A673 (cell line): ENCODE measurements around the gene SEC22C. TPM values are rescaled to one million over a fixed set of nuclear protein-coding genes. Genes with fewer than 3 reads are reported as not detected.
A peak's percentile ranks its signal among the peaks of the same experiment; 100 is the strongest.

ENCODE experiments used
- BruUV-seq: library from RNA; stranded (reverse); fragments of 400-500 nt; replicated peaks from 2 replicates; lab custom pipeline; 2021; lab: Mats Ljungman, UMichigan
- CTCF ChIA-PET: fragments of 300-600 bp; sonication (Branson Sonifier 250); formaldehyde crosslinking; loops from one replicate; lab custom pipeline; 2022; ENCODE audit warnings: antibody characterized with exemption; lab: Charles Lee
- POLR2A ChIA-PET: fragments of 300-600 bp; sonication (Branson Sonifier 250); formaldehyde crosslinking; loops from one replicate; lab custom pipeline; 2022; ENCODE audit warnings: antibody characterized with exemption; ENCODE audit not compliant: low non-redundant PET; lab: Charles Lee
- DNase-seq: peaks from one replicate; pipeline ENCODE4 v3.0.0-alpha.2; 2015; ENCODE audit warnings: low spot score
- H3K27ac ChIP-seq: fragments of 200-600 bp; sonication (generic); 2 replicates; pipeline ENCODE4 v1.5.1; 2016; ENCODE audit warnings: mixed run types, low read depth, mild to moderate bottlenecking, mixed read lengths, antibody characterized with exemption, low read length; ENCODE audit not compliant: poor library complexity, severe bottlenecking
- H3K27me3 ChIP-seq: fragments of 200-600 bp; sonication (generic); replicated peaks from 2 replicates; pipeline ENCODE4 v1.6.1; 2017; ENCODE audit warnings: mixed run types, low read depth, mild to moderate bottlenecking, mixed read lengths, antibody characterized with exemption, low read length; ENCODE audit not compliant: insufficient read depth, poor library complexity
- H3K36me3 ChIP-seq: fragments of 200-600 bp; sonication (generic); 2 replicates; pipeline ENCODE4 v1.6.1; 2016; ENCODE audit warnings: mixed run types, mild to moderate bottlenecking, mixed read lengths, antibody characterized with exemption, low read length; ENCODE audit not compliant: insufficient read depth, poor library complexity, severe bottlenecking
- H3K4me1 ChIP-seq: fragments of 200-600 bp; sonication (generic); 2 replicates; pipeline ENCODE4 v1.6.1; 2017; ENCODE audit warnings: mixed run types, mild to moderate bottlenecking, mixed read lengths, antibody characterized with exemption, low read length; ENCODE audit not compliant: insufficient read depth, poor library complexity, severe bottlenecking
- H3K4me3 ChIP-seq: fragments of 200-600 bp; sonication (generic); 2 replicates; pipeline ENCODE4 v1.5.1; 2016; ENCODE audit warnings: low read depth, mixed run types, mild to moderate bottlenecking, mixed read lengths, low read length; ENCODE audit not compliant: poor library complexity, severe bottlenecking
- H3K9me3 ChIP-seq: fragments of 200-600 bp; sonication (generic); 2 replicates; pipeline ENCODE4 v1.6.1; 2016; ENCODE audit warnings: mixed run types, low read depth, mild to moderate bottlenecking, mixed read lengths, antibody characterized with exemption, low read length; ENCODE audit not compliant: poor library complexity, severe bottlenecking
- EZH2 ChIP-seq: fragments of 200-600 bp; sonication (generic); IDR thresholded peaks from 2 replicates; pipeline ENCODE4 v1.6.1; 2017; ENCODE audit warnings: borderline replicate concordance, low read depth, mild to moderate bottlenecking, mixed read lengths, antibody characterized with exemption, low read length; ENCODE audit not compliant: poor library complexity, severe bottlenecking
- intact Hi-C: fragments of 100-400 bp; cut with micrococcal nuclease; formaldehyde crosslinking; loops from one replicate; pipeline ENCODE4 v1.10.0; 2022; ENCODE audit not compliant: unreplicated experiment
- total RNA-seq: library from RNA; stranded (reverse); gene quantifications from 2 replicates; pipeline ENCODE4 v1.2.3, GENCODE V29; 2021
- TF ChIP-seq, protein P1 (sequence below): fragments of 300-800, 200-600 bp; sonication (generic); conservative IDR thresholded peaks from 2 replicates; pipeline ENCODE4 v1.5.1; 2017; ENCODE audit warnings: low read depth, mild to moderate bottlenecking, antibody characterized with exemption, low read length, moderate library complexity, mixed read lengths

The SEC22C gene
- total RNA-seq, 1 experiment from 2014 or later: 28.9 TPM

DNA sequence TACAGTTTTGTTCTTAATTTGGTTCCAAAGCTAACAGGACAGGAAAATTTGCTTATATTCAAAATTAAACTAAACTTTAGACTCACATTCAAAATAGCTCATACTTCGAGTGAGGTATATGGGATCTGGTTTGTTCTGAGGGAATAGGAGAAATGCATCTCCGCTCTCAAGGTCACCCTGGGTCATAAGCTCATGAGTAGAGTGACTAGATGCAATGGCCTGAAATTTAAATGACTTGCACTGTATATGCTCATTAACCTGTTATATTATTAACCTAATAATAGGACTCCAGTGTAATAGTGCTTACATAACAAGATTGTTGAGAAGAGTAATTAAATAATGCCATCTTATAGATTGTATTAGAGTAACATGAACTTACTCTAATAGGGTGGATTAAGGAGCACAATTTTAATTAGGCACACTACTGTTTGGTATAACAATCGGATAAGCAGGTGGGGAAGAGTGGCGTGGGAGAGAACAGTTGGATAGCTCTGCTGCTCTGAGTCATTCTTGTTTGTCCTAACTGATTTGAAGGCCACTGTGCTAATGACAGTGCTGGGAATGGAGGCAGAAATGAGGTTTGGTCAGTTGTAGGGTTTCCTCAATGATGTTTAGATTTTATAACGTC is 23.9 kb upstream of the SEC22C start:
- no peak overlapping the region for H3K27ac ChIP-seq
- CTCF ChIA-PET: no interaction called here
- DNase-seq: no peak
- H3K9me3 ChIP-seq: no peaks in the 10 kb centered on the region
- POLR2A ChIA-PET: no interaction called here
- peaks cover 12% of the 10 kb centered on the region for H3K4me1 ChIP-seq
- no peaks in the 10 kb centered on the region for H3K27me3 ChIP-seq
- no TSS peak for BruUV-seq
- no peaks in the 10 kb centered on the region for H3K36me3 ChIP-seq
- no peak overlapping the region for H3K4me3 ChIP-seq
- TF ChIP-seq EZH2: no peak
- TF ChIP-seq, protein P1, sequence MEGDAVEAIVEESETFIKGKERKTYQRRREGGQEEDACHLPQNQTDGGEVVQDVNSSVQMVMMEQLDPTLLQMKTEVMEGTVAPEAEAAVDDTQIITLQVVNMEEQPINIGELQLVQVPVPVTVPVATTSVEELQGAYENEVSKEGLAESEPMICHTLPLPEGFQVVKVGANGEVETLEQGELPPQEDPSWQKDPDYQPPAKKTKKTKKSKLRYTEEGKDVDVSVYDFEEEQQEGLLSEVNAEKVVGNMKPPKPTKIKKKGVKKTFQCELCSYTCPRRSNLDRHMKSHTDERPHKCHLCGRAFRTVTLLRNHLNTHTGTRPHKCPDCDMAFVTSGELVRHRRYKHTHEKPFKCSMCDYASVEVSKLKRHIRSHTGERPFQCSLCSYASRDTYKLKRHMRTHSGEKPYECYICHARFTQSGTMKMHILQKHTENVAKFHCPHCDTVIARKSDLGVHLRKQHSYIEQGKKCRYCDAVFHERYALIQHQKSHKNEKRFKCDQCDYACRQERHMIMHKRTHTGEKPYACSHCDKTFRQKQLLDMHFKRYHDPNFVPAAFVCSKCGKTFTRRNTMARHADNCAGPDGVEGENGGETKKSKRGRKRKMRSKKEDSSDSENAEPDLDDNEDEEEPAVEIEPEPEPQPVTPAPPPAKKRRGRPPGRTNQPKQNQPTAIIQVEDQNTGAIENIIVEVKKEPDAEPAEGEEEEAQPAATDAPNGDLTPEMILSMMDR: no peak
- intact Hi-C loops: no loop called here

DNA sequence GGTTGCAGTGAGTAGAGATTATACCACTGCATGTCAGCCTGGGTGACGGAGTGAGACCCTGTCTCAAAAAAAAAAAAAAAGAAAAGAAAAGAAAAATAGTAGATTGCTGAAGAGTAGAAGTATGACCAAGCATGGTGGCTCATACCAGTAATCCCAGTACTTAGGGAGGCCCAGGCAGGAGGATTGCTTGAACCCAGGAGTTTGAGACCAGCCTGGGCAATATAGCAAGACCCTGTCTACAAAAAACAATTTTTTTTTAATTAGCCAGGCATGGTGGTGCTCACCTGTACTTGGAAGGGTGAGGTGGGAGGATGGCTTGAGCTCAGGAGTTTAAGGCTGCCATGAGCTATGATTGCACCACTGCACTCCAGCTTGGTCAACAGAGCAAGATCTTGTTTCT is 21.2 kb upstream of the SEC22C start:
- BruUV-seq: no TSS peak
- Histone ChIP-seq H3K27ac (no peak overlapping the region), H3K27me3 (no peaks in the 10 kb centered on the region), H3K4me1 (no peaks in the 10 kb centered on the region), H3K4me3 (no peak overlapping the region), H3K36me3 (no peaks in the 10 kb centered on the region), H3K9me3 (no peaks in the 10 kb centered on the region)
- ChIA-PET POLR2A (no interaction called here), CTCF (interaction anchor here (0.6 kb wide), 1 partner anchor 155 kb away, joined by 4 read pairs; no protein-coding TSS in a partner anchor)
- intact Hi-C loops: no loop called here
- TF ChIP-seq, protein P1: no peak
- no peak for TF ChIP-seq EZH2
- DNase-seq: no peak

DNA sequence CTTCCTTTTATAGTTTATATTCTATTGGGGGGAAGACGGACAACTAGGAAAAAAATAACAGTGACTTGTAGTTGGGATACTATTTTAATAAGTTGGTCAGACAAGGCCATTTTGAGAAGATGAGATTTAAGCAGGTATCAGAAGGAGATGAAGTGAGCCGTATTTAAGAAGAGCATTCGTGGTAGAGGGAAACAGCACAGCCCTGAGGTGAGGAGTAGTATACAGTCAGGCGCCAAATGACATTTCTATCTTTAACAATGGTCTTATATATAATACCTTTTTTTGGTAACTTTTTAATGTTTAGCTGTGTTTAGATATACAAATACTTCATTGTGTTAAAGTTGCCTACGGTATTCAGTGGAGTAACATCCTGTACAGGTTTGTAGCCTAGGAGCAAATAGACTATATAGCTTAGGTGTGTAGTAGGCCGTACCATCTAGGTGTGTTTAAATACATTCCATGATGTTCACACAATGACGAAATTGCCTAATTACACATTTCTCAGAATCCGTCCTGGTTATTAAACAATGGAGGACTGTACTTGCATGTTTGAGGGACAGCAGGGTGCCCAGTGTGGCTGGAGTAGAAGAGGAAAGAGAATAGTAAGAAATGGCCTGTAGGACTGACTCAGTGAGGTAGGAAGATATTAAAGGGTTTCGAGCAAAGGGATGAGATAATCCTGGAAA is 20.3 kb upstream of the SEC22C start:
- Histone ChIP-seq H3K4me3 (peak overlapping the region; percentile 74), H3K9me3 (no peaks in the 10 kb centered on the region), H3K27ac (no peak overlapping the region), H3K27me3 (no peaks in the 10 kb centered on the region), H3K36me3 (no peaks in the 10 kb centered on the region), H3K4me1 (no peaks in the 10 kb centered on the region)
- BruUV-seq: TSS peak; percentile 58
- CTCF ChIA-PET: no interaction called here
- intact Hi-C loops: no loop called here
- TF ChIP-seq, protein P1: no peak
- no peak for TF ChIP-seq EZH2
- POLR2A ChIA-PET: no interaction called here
- DNase-seq: no peak
